DLD1 (cell line): ENCODE measurements around the gene PEPD.

ENCODE experiments used
- in situ Hi-C: cut with HindIII; loops from 2 replicates; pipeline ENCODE4 v1.10.0; 2017; ENCODE audit warnings: low sequenced_read_pairs

The PEPD gene

GRCh38 chr19:33390908-33391630 is 130.5 kb downstream of the PEPD start:
- in situ Hi-C loops, result no loop called here

- in situ Hi-C loops, result no loop called here
Measured at GRCh38 chr19:33390101-33390907, 131.3 kb downstream of the PEPD start.

- in situ Hi-C loops, result no loop called here
Measured at GRCh38 chr19:33389421-33390100, 132.0 kb downstream of the PEPD start.

- in situ Hi-C loops, result no loop called here
Measured at GRCh38 chr19:33388725-33389420, 132.7 kb downstream of the PEPD start.

- in situ Hi-C loops, result no loop called here
Measured at GRCh38 chr19:33388231-33388724, 133.3 kb downstream of the PEPD start.

GRCh38 chr19:33387351-33388230 is 134.0 kb downstream of the PEPD start:
- in situ Hi-C loops, result no loop called here

- in situ Hi-C loops, result no loop called here
Measured at GRCh38 chr19:33386361-33386858, 135.2 kb downstream of the PEPD start.

- in situ Hi-C loops, result no loop called here
Measured at GRCh38 chr19:33385956-33386355, 135.6 kb downstream of the PEPD start.

- in situ Hi-C loops, result no loop called here
Measured at GRCh38 chr19:33384983-33385382, 136.6 kb downstream of the PEPD start.

- in situ Hi-C loops, result no loop called here
Measured at GRCh38 chr19:33383720-33384292, 137.8 kb downstream of the PEPD start.

- in situ Hi-C loops, result no loop called here
Measured at GRCh38 chr19:33382982-33383381, 138.6 kb downstream of the PEPD start.

GRCh38 chr19:33382006-33382405 is 139.6 kb downstream of the PEPD start:
- in situ Hi-C loops, result no loop called here

GRCh38 chr19:33381101-33381500 is 140.5 kb downstream of the PEPD start:
- in situ Hi-C loops, result no loop called here

GRCh38 chr19:33379151-33379829 is 142.3 kb downstream of the PEPD start:
- in situ Hi-C loops, result no loop called here

GRCh38 chr19:33377586-33378475 is 143.8 kb downstream of the PEPD start:
- in situ Hi-C loops, result no loop called here

- in situ Hi-C loops, result no loop called here
Measured at GRCh38 chr19:33376941-33377557, 144.5 kb downstream of the PEPD start.

- in situ Hi-C loops, result no loop called here
Measured at GRCh38 chr19:33376423-33376822, 145.2 kb downstream of the PEPD start.

GRCh38 chr19:33375837-33376159 is 145.8 kb downstream of the PEPD start:
- in situ Hi-C loops, result no loop called here
